Vagina (tissue), 2 donors: Measurements from ENCODE around the gene SPPL2C. TPM values are rescaled to one million over a fixed set of nuclear protein-coding genes. Genes with fewer than 3 reads are reported as not detected.

Source experiments
- DNase-seq, 2 donors: peaks; one replicate each; pipeline ENCODE4 v3.0.0-alpha.2; 2017; ENCODE audit errors: extremely low spot score in 2 of 2
- H3K27ac ChIP-seq: fragments of 200-600 bp; sonication (generic); one replicate; pipeline ENCODE4 v1.5.1; 2019
- H3K27me3 ChIP-seq: fragments of 200-600 bp; sonication (generic); one replicate; pipeline ENCODE4 v1.5.1; 2019
- H3K36me3 ChIP-seq, 2 donors: fragments of 200-600 bp; sonication (generic); one replicate each; pipeline ENCODE4 v1.5.1; 2017 to 2019
- H3K4me1 ChIP-seq: fragments of 200-600 bp; sonication (generic); one replicate; pipeline ENCODE4 v1.5.1; 2019
- H3K4me3 ChIP-seq, 2 donors: fragments of 200-600 bp; sonication (generic); 1 replicate in 1 of 2; 2 replicates in 1 of 2; pipeline ENCODE4 v1.5.1; 2016 to 2019
- H3K9me3 ChIP-seq: fragments of 200-600 bp; sonication (generic); one replicate; pipeline ENCODE4 v1.5.1; 2019
- CTCF ChIP-seq, 3 experiments: fragments of 450-650 bp in 2 of 3; fragments of 200-600 bp in 1 of 3; sonication (generic) in 1 of 3; IDR thresholded peaks; one replicate each; pipeline ENCODE4 v1.5.1; 2017 to 2019; ENCODE audit warnings: antibody characterized with exemption in 3 of 3, mild to moderate bottlenecking in 2 of 3, moderate library complexity in 2 of 3
- POLR2A ChIP-seq, 2 donors: fragments of 450-650 bp; IDR thresholded peaks; one replicate each; pipeline ENCODE4 v1.6.1; 2017; ENCODE audit warnings: antibody characterized with exemption in 2 of 2, mild to moderate bottlenecking in 2 of 2, moderate library complexity in 2 of 2
- POLR2AphosphoS5 ChIP-seq, 2 donors: sonication (generic); formaldehyde crosslinking; IDR thresholded peaks; one replicate each; pipeline ENCODE4 v1.9.0; 2017; ENCODE audit warnings: antibody characterized with exemption in 2 of 2, mild to moderate bottlenecking in 2 of 2, low read depth in 1 of 2; ENCODE audit not compliant: insufficient read depth in 1 of 2
- intact Hi-C: fragments of 100-400 bp; cut with DNase I; formaldehyde crosslinking; loops from one replicate; pipeline ENCODE4 v1.15.1; 2023
- total RNA-seq: library from RNA; depleted of rRNA; stranded (reverse); fragments of >200 nt; gene quantifications from one replicate; pipeline ENCODE4 v1.2.3, GENCODE V29; 2016

Gene SPPL2C
- total RNA-seq, 1 donor from 2014 or later, result not detected

- intact Hi-C loops, result loop anchor here (5.0 kb wide), 1 partner anchor 195 kb away; no protein-coding TSS in a partner anchor
- H3K4me3 ChIP-seq, result no peak overlapping the region
- no peaks in the 10 kb centered on the region for H3K36me3 ChIP-seq
- no peak for TF ChIP-seq POLR2A (IDR thresholded peaks at IDR 0.05)
- no peak for TF ChIP-seq POLR2AphosphoS5 (IDR thresholded peaks at IDR 0.05; ENCODE audit: insufficient read depth in 1 of 2, low read depth in 1 of 2)
- TF ChIP-seq CTCF (IDR thresholded peaks at IDR 0.05), result no peak
- H3K4me1 ChIP-seq, result no peaks in the 10 kb centered on the region
- no peaks in the 10 kb centered on the region for H3K9me3 ChIP-seq
- no peaks in the 10 kb centered on the region for H3K27me3 ChIP-seq
- no peak for DNase-seq
- H3K27ac ChIP-seq, result no peak overlapping the region
These were observed 7.1 kb upstream of the SPPL2C start for GRCh38 chr17:45837603-45838002.

- Histone ChIP-seq H3K4me1 (no peaks in the 10 kb centered on the region), H3K27ac (no peak overlapping the region), H3K36me3 (no peaks in the 10 kb centered on the region), H3K9me3 (no peaks in the 10 kb centered on the region), H3K4me3 (no peak overlapping the region), H3K27me3 (no peaks in the 10 kb centered on the region)
- TF ChIP-seq POLR2AphosphoS5 (IDR thresholded peaks at IDR 0.05; ENCODE audit: insufficient read depth in 1 of 2, low read depth in 1 of 2) (no peak), POLR2A (IDR thresholded peaks at IDR 0.05) (no peak), CTCF (IDR thresholded peaks at IDR 0.05) (no peak)
- intact Hi-C loops, result loop anchor here (5.0 kb wide), 1 partner anchor 197 kb away; no protein-coding TSS in a partner anchor
- no peak for DNase-seq
These were observed 5.9 kb upstream of the SPPL2C start for GRCh38 chr17:45838751-45839295.

- no peaks in the 10 kb centered on the region for H3K36me3 ChIP-seq
- no peaks in the 10 kb centered on the region for H3K9me3 ChIP-seq
- no peaks in the 10 kb centered on the region for H3K4me1 ChIP-seq
- no peak for DNase-seq
- H3K4me3 ChIP-seq, result no peak overlapping the region
- H3K27ac ChIP-seq, result no peak overlapping the region
- intact Hi-C loops, result loop anchor here (5.0 kb wide), 1 partner anchor 197 kb away; no protein-coding TSS in a partner anchor
- no peak for TF ChIP-seq CTCF (IDR thresholded peaks at IDR 0.05)
- no peak for TF ChIP-seq POLR2AphosphoS5 (IDR thresholded peaks at IDR 0.05; ENCODE audit: insufficient read depth in 1 of 2, low read depth in 1 of 2)
- no peak for TF ChIP-seq POLR2A (IDR thresholded peaks at IDR 0.05)
- H3K27me3 ChIP-seq, result no peaks in the 10 kb centered on the region
These were observed 5.2 kb upstream of the SPPL2C start for GRCh38 chr17:45839442-45839841.

GRCh38 chr17:45841186-45841585 is 3.5 kb upstream of the SPPL2C start:
- no peak for DNase-seq
- H3K27ac ChIP-seq, result no peak overlapping the region
- no peaks in the 10 kb centered on the region for H3K9me3 ChIP-seq
- no peak for TF ChIP-seq CTCF (IDR thresholded peaks at IDR 0.05)
- intact Hi-C loops, result no loop called here
- no peaks in the 10 kb centered on the region for H3K36me3 ChIP-seq
- H3K4me3 ChIP-seq, result no peak overlapping the region
- H3K4me1 ChIP-seq, result no peaks in the 10 kb centered on the region
- no peaks in the 10 kb centered on the region for H3K27me3 ChIP-seq

- H3K27ac ChIP-seq, result no peak overlapping the region
- H3K27me3 ChIP-seq, result no peaks in the 10 kb centered on the region
- H3K36me3 ChIP-seq, result no peaks in the 10 kb centered on the region
- no peak for DNase-seq
- intact Hi-C loops, result no loop called here
- no peak overlapping the region for H3K4me3 ChIP-seq
- TF ChIP-seq CTCF (IDR thresholded peaks at IDR 0.05) (no peak), POLR2AphosphoS5 (IDR thresholded peaks at IDR 0.05; ENCODE audit: insufficient read depth in 1 of 2, low read depth in 1 of 2) (no peak), POLR2A (IDR thresholded peaks at IDR 0.05) (no peak)
- H3K4me1 ChIP-seq, result no peaks in the 10 kb centered on the region
- H3K9me3 ChIP-seq, result no peaks in the 10 kb centered on the region
These were observed 2.7 kb upstream of the SPPL2C start for GRCh38 chr17:45841883-45842525.
